Upper lobe of right lung (tissue), 1 donor: Measurements from ENCODE around the gene SORBS2. TPM values are rescaled to one million over a fixed set of nuclear protein-coding genes. Genes with fewer than 3 reads are reported as not detected.

ENCODE experiments used
- ATAC-seq: fragments of 200-7000 bp; cut with Tn5 transposase; one replicate; pipeline ENCODE4 v1.9.1; 2020; ENCODE audit warnings: mild to moderate bottlenecking, moderate library complexity
- DNase-seq: peaks from one replicate; pipeline ENCODE4 v3.0.0-alpha.2; 2020
- H3K27ac ChIP-seq: fragments of 200-600 bp; one replicate; pipeline ENCODE4 v1.8.0; 2022
- H3K27me3 ChIP-seq: fragments of 200-600 bp; one replicate; pipeline ENCODE4 v1.8.0; 2022; ENCODE audit warnings: mild to moderate bottlenecking
- H3K36me3 ChIP-seq: fragments of 200-600 bp; one replicate; pipeline ENCODE4 v1.8.0; 2022
- H3K4me1 ChIP-seq: fragments of 200-600 bp; one replicate; pipeline ENCODE4 v1.8.0; 2022
- H3K4me3 ChIP-seq: fragments of 200-600 bp; one replicate; pipeline ENCODE4 v1.8.0; 2022; ENCODE audit warnings: mild to moderate bottlenecking
- H3K9me3 ChIP-seq: fragments of 200-600 bp; one replicate; pipeline ENCODE4 v1.8.0; 2022
- CTCF ChIP-seq: fragments of 200-600 bp; IDR thresholded peaks from one replicate; pipeline ENCODE4 v1.8.0; 2022; ENCODE audit warnings: antibody characterized with exemption
- intact Hi-C: fragments of 100-400 bp; cut with DNase I; formaldehyde crosslinking; loops from one replicate; pipeline ENCODE4 v1.11.0; 2022
- total RNA-seq: library from RNA; stranded (reverse); fragmentation: NEBNext Ultra II Directional; extraction: Animal tissue kit (Norgen Biotek cat#: 25700); gene quantifications from one replicate; pipeline ENCODE4 v1.2.1, GENCODE V29; 2021
- donor health status: DM: no; HTN: yes; CAD: no; lungs with severe emphysema.

Gene SORBS2
- total RNA-seq, 1 donor from 2014 or later: 44.9 TPM

- H3K9me3 ChIP-seq: no peaks in the 10 kb centered on the region
- H3K36me3 ChIP-seq: no peaks in the 10 kb centered on the region
These were observed 185.2 kb downstream of the SORBS2 start for GRCh38 chr4:185626798-185627197.

GRCh38 chr4:185625503-185625902 lies 186.5 kb downstream of the SORBS2 start:
- no peak for TF ChIP-seq CTCF
- Histone ChIP-seq H3K4me3 (no peak overlapping the region), H3K27me3 (no peaks in the 10 kb centered on the region), H3K36me3 (no peaks in the 10 kb centered on the region), H3K4me1 (no peaks in the 10 kb centered on the region), H3K27ac (no peak overlapping the region), H3K9me3 (no peaks in the 10 kb centered on the region)
- no peak for DNase-seq
- intact Hi-C loops: no loop called here
- no peak for ATAC-seq

More at GRCh38 chr4:185626798-185627197, 185.2 kb downstream of the SORBS2 start:
- H3K4me1 ChIP-seq: no peaks in the 10 kb centered on the region
- no peak for DNase-seq
- TF ChIP-seq CTCF: no peak
- intact Hi-C loops: no loop called here
- ATAC-seq: no peak
- H3K4me3 ChIP-seq: no peak overlapping the region
- H3K27me3 ChIP-seq: no peaks in the 10 kb centered on the region
- no peak overlapping the region for H3K27ac ChIP-seq

GRCh38 chr4:185624259-185624589 lies 187.8 kb downstream of the SORBS2 start:
- no peaks in the 10 kb centered on the region for H3K27me3 ChIP-seq
- no peak for ATAC-seq
- no peaks in the 10 kb centered on the region for H3K36me3 ChIP-seq
- H3K27ac ChIP-seq: no peak overlapping the region
- no peak overlapping the region for H3K4me3 ChIP-seq
- TF ChIP-seq CTCF: no peak
- intact Hi-C loops: no loop called here
- no peaks in the 10 kb centered on the region for H3K4me1 ChIP-seq
- no peaks in the 10 kb centered on the region for H3K9me3 ChIP-seq
- DNase-seq: no peak

- intact Hi-C loops: no loop called here
- no peak for DNase-seq
- Histone ChIP-seq H3K4me1 (no peaks in the 10 kb centered on the region), H3K4me3 (no peak overlapping the region), H3K9me3 (no peaks in the 10 kb centered on the region), H3K27me3 (no peaks in the 10 kb centered on the region), H3K27ac (no peak overlapping the region), H3K36me3 (no peaks in the 10 kb centered on the region)
- no peak for TF ChIP-seq CTCF
- no peak for ATAC-seq
These were observed 188.3 kb downstream of the SORBS2 start for GRCh38 chr4:185623444-185624258.

GRCh38 chr4:185608185-185608584 lies 203.8 kb downstream of the SORBS2 start:
- no peak for TF ChIP-seq CTCF

More at GRCh38 chr4:185608185-185608584, 203.8 kb downstream of the SORBS2 start:
- ATAC-seq (no peak), DNase-seq (no peak)
- Histone ChIP-seq H3K27me3 (no peaks in the 10 kb centered on the region), H3K36me3 (peaks cover 6% of the 10 kb centered on the region), H3K9me3 (no peaks in the 10 kb centered on the region), H3K4me3 (no peak overlapping the region), H3K27ac (no peak overlapping the region), H3K4me1 (no peaks in the 10 kb centered on the region)
- intact Hi-C loops: no loop called here
